KMS-11 (cell line): Measurements from ENCODE around the gene MPIG6B.
A peak's percentile ranks its signal among the peaks of the same experiment; 100 is the strongest.

ENCODE experiments used
- H2AFZ ChIP-seq: fragments of 200-600 bp; sonication (generic); 2 replicates; pipeline ENCODE4 v1.6.1; 2016; ENCODE audit warnings: antibody characterized with exemption, mixed run types, low read depth
- H3K27ac ChIP-seq: fragments of 200-600 bp; sonication (generic); 2 replicates; pipeline ENCODE4 v1.6.1; 2016; ENCODE audit warnings: mild to moderate bottlenecking, mixed run types
- H3K27me3 ChIP-seq: fragments of 200-600 bp; sonication (generic); 2 replicates; pipeline ENCODE4 v1.6.1; 2017; ENCODE audit warnings: mild to moderate bottlenecking, low read depth, mixed run types, moderate library complexity; ENCODE audit not compliant: insufficient read depth
- H3K36me3 ChIP-seq: fragments of 200-600 bp; sonication (generic); 2 replicates; pipeline ENCODE4 v1.6.1; 2017; ENCODE audit warnings: mild to moderate bottlenecking, mixed run types; ENCODE audit not compliant: insufficient read depth
- H3K4me1 ChIP-seq: fragments of 200-600 bp; sonication (generic); 2 replicates; pipeline ENCODE4 v1.6.1; 2016; ENCODE audit warnings: mild to moderate bottlenecking, low read depth, mixed run types; ENCODE audit not compliant: poor library complexity, severe bottlenecking
- H3K4me2 ChIP-seq: fragments of 200-600 bp; sonication (generic); 2 replicates; pipeline ENCODE4 v1.7.0; 2016; ENCODE audit warnings: mild to moderate bottlenecking, mixed run types
- H3K4me3 ChIP-seq: fragments of 200-600 bp; sonication (generic); IDR thresholded peaks from 2 replicates; pipeline ENCODE4 v1.6.1; 2017; ENCODE audit warnings: low read depth, low read length, mixed read lengths; ENCODE audit not compliant: insufficient read depth
- H3K79me2 ChIP-seq: fragments of 200-600 bp; sonication (generic); 2 replicates; pipeline ENCODE4 v1.6.1; 2016; ENCODE audit warnings: low read depth, mixed run types; ENCODE audit not compliant: insufficient read depth
- H3K9ac ChIP-seq: fragments of 200-600 bp; sonication (generic); 2 replicates; pipeline ENCODE4 v1.6.1; 2016; ENCODE audit warnings: mild to moderate bottlenecking, mixed run types
- H4K20me1 ChIP-seq: fragments of 200-600 bp; sonication (generic); 2 replicates; pipeline ENCODE4 v1.6.1; 2016; ENCODE audit warnings: mild to moderate bottlenecking, mixed run types; ENCODE audit not compliant: insufficient read depth
- CTCF ChIP-seq: fragments of 200-600 bp; sonication (generic); conservative IDR thresholded peaks from 2 replicates; pipeline ENCODE4 v1.6.1; 2017; ENCODE audit warnings: low read depth, mild to moderate bottlenecking, antibody characterized with exemption, low read length, moderate library complexity, mixed read lengths

The MPIG6B gene

GRCh38 chr6:31727034-31727716, 4.0 kb downstream of the MPIG6B start:
- no peak overlapping the region for H3K27ac ChIP-seq
- H3K79me2 ChIP-seq, result no peaks in the 10 kb centered on the region
- no peak overlapping the region for H3K4me3 ChIP-seq
- peaks cover 7% of the 10 kb centered on the region; the same call in 1 of the 2 replicates for H3K36me3 ChIP-seq
- H4K20me1 ChIP-seq, result no peaks in the 10 kb centered on the region
- H2AFZ ChIP-seq, result no peak overlapping the region
- H3K9ac ChIP-seq, result no peak overlapping the region
- no peak for TF ChIP-seq CTCF
- H3K4me2 ChIP-seq, result no peak overlapping the region
- no peaks in the 10 kb centered on the region for H3K27me3 ChIP-seq
- peaks cover 13% of the 10 kb centered on the region for H3K4me1 ChIP-seq

- H2AFZ ChIP-seq, result no peak overlapping the region
- peaks cover 7% of the 10 kb centered on the region; the same call in 1 of the 2 replicates for H3K36me3 ChIP-seq
- peaks cover 14% of the 10 kb centered on the region for H3K4me1 ChIP-seq
- no peaks in the 10 kb centered on the region for H4K20me1 ChIP-seq
- H3K9ac ChIP-seq, result no peak overlapping the region
- H3K79me2 ChIP-seq, result no peaks in the 10 kb centered on the region
- H3K27ac ChIP-seq, result no peak overlapping the region
- TF ChIP-seq CTCF, result no peak
- no peak overlapping the region for H3K4me3 ChIP-seq
- no peaks in the 10 kb centered on the region for H3K27me3 ChIP-seq
- H3K4me2 ChIP-seq, result no peak overlapping the region
These were observed 4.8 kb downstream of the MPIG6B start for GRCh38 chr6:31727717-31728671.

GRCh38 chr6:31728767-31729514, 5.8 kb downstream of the MPIG6B start, which contains the start of gene DDAH2:
TSS of gene DDAH2 (minus strand) at chr6:31729299. CDS start at chr6:31729161, 138 bp downstream.
- TF ChIP-seq CTCF, result peak; percentile 91
- peak within 1 kb of the TSS; percentile 35 for H3K4me3 ChIP-seq
- peak within 1 kb of the TSS; percentile 65 for H2AFZ ChIP-seq
- H3K4me1 ChIP-seq, result peaks cover 23% of the 10 kb centered on the region
- peak within 1 kb of the TSS; percentile 52 for H3K4me2 ChIP-seq
- no peaks in the 10 kb centered on the region for H4K20me1 ChIP-seq
- H3K79me2 ChIP-seq, result peaks cover 8% of the 10 kb centered on the region; the same call in 1 of the 2 replicates
- no peak within 1 kb of the TSS; the same call in 1 of the 2 replicates for H3K9ac ChIP-seq
- H3K36me3 ChIP-seq, result peaks cover 7% of the 10 kb centered on the region; the same call in 1 of the 2 replicates
- no peaks in the 10 kb centered on the region for H3K27me3 ChIP-seq
- no peak within 1 kb of the TSS for H3K27ac ChIP-seq

GRCh38 chr6:31729515-31729978, 6.4 kb downstream of the MPIG6B start:
- Histone ChIP-seq H3K4me3 (peak overlapping the region; percentile 35), H4K20me1 (no peaks in the 10 kb centered on the region), H2AFZ (peak overlapping the region; percentile 65), H3K79me2 (peaks cover 14% of the 10 kb centered on the region; the same call in 1 of the 2 replicates), H3K36me3 (peaks cover 7% of the 10 kb centered on the region; the same call in 1 of the 2 replicates), H3K4me1 (peaks cover 27% of the 10 kb centered on the region), H3K4me2 (peak overlapping the region; percentile 52), H3K9ac (no peak overlapping the region; the same call in 1 of the 2 replicates), H3K27me3 (no peaks in the 10 kb centered on the region), H3K27ac (no peak overlapping the region)
- TF ChIP-seq CTCF, result peak; percentile 47
